Measurements from ENCODE around the gene HSD17B12. TPM values are rescaled to one million over a fixed set of nuclear protein-coding genes. Genes with fewer than 3 reads are reported as not detected.
A peak's percentile ranks its signal among the peaks of the same experiment; 100 is the strongest.
"Not testable (repeated sequence)": the region's sequence is repeated elsewhere in the genome, so short reads cannot be mapped to it uniquely, and the experiment has no call there.

HSD17B12 gene
- total RNA-seq, 1 donor: 148 TPM

- DNase-seq (ENCODE audit: low read depth): no peak
- TF ChIP-seq CTCF (IDR thresholded peaks at IDR 0.05; ENCODE audit: insufficient read depth, low read depth, low read length): no peak
- H3K4me3 ChIP-seq (ENCODE audit: low read depth, low read length): no peak overlapping the region
These were observed 16.2 kb upstream of the HSD17B12 start for GRCh38 chr11:43664295-43664694.

GRCh38 chr11:43671284-43671683, 9.3 kb upstream of the HSD17B12 start:
- H3K4me3 ChIP-seq (ENCODE audit: low read depth, low read length); DNase-seq (ENCODE audit: low read depth): not testable (repeated sequence)

GRCh38 chr11:43674560-43674959, 6.0 kb upstream of the HSD17B12 start:
- DNase-seq (ENCODE audit: low read depth): no peak
- no peak for TF ChIP-seq CTCF (IDR thresholded peaks at IDR 0.05; ENCODE audit: insufficient read depth, low read depth, low read length)
- H3K4me3 ChIP-seq (ENCODE audit: low read depth, low read length): no peak overlapping the region

GRCh38 chr11:43676933-43677332, 3.6 kb upstream of the HSD17B12 start:
- DNase-seq (ENCODE audit: low read depth): no peak
- TF ChIP-seq CTCF (IDR thresholded peaks at IDR 0.05; ENCODE audit: insufficient read depth, low read depth, low read length): no peak
- no peak overlapping the region for H3K4me3 ChIP-seq (ENCODE audit: low read depth, low read length)

- H3K4me3 ChIP-seq (ENCODE audit: low read depth, low read length): peak overlapping the region; percentile 82
- DNase-seq (ENCODE audit: low read depth): peak; percentile 38
- TF ChIP-seq CTCF (IDR thresholded peaks at IDR 0.05; ENCODE audit: insufficient read depth, low read depth, low read length): no peak
These were observed 934 bp downstream of the HSD17B12 start for GRCh38 chr11:43681401-43681942.

- peak; percentile 19 for DNase-seq (ENCODE audit: low read depth)
- H3K4me3 ChIP-seq (ENCODE audit: low read depth, low read length): peak overlapping the region; percentile 82
These were observed 1.5 kb downstream of the HSD17B12 start for GRCh38 chr11:43682081-43682480.

- DNase-seq (ENCODE audit: low read depth): peak; percentile 12
- no peak overlapping the region for H3K4me3 ChIP-seq (ENCODE audit: low read depth, low read length)
- no peak for TF ChIP-seq CTCF (IDR thresholded peaks at IDR 0.05; ENCODE audit: insufficient read depth, low read depth, low read length)
These were observed 4.9 kb downstream of the HSD17B12 start for GRCh38 chr11:43685440-43685839.

GRCh38 chr11:43686207-43686606, 5.7 kb downstream of the HSD17B12 start:
- no peak for TF ChIP-seq CTCF (IDR thresholded peaks at IDR 0.05; ENCODE audit: insufficient read depth, low read depth, low read length)
- H3K4me3 ChIP-seq (ENCODE audit: low read depth, low read length): no peak overlapping the region
- DNase-seq (ENCODE audit: low read depth): no peak
